ENCODE measurements around the gene RNFT2.

RNFT2 gene

GRCh38 chr12:116879509-116880212, 141.5 kb downstream of the RNFT2 start:
- TF ChIP-seq CTCF (IDR thresholded peaks at IDR 0.05; ENCODE audit: control insufficient read depth, insufficient read depth, low read depth, low read length, missing control alignments), result no peak
- no peak overlapping the region for H3K4me3 ChIP-seq (ENCODE audit: control insufficient read depth, low read depth, low read length)
- no peak for DNase-seq (ENCODE audit: low read depth)

- H3K4me3 ChIP-seq (ENCODE audit: control insufficient read depth, low read depth, low read length), result no peak overlapping the region; the same call in 1 of the 2 replicates
- no peak for DNase-seq (ENCODE audit: low read depth)
- no peak for TF ChIP-seq CTCF (IDR thresholded peaks at IDR 0.05; ENCODE audit: control insufficient read depth, insufficient read depth, low read depth, low read length, missing control alignments)
These were observed 142.2 kb downstream of the RNFT2 start for GRCh38 chr12:116880213-116880816.

GRCh38 chr12:116880817-116881324, 142.8 kb downstream of the RNFT2 start:
- no peak for DNase-seq (ENCODE audit: low read depth)
- TF ChIP-seq CTCF (IDR thresholded peaks at IDR 0.05; ENCODE audit: control insufficient read depth, insufficient read depth, low read depth, low read length, missing control alignments), result no peak
- H3K4me3 ChIP-seq (ENCODE audit: control insufficient read depth, low read depth, low read length), result no peak overlapping the region; the same call in 1 of the 2 replicates

GRCh38 chr12:116881325-116881876, 143.3 kb downstream of the RNFT2 start, which contains the start of gene HRK:
HRK (minus strand) TSS chr12:116881441; CDS start chr12:116881307, 134 bp downstream.
- no peak for DNase-seq (ENCODE audit: low read depth)
- no peak for TF ChIP-seq CTCF (IDR thresholded peaks at IDR 0.05; ENCODE audit: control insufficient read depth, insufficient read depth, low read depth, low read length, missing control alignments)
- H3K4me3 ChIP-seq (ENCODE audit: control insufficient read depth, low read depth, low read length), result peak within 1 kb of the TSS; percentile 11

GRCh38 chr12:116881877-116882507, 143.9 kb downstream of the RNFT2 start:
- H3K4me3 ChIP-seq (ENCODE audit: control insufficient read depth, low read depth, low read length), result no peak overlapping the region
- TF ChIP-seq CTCF (IDR thresholded peaks at IDR 0.05; ENCODE audit: control insufficient read depth, insufficient read depth, low read depth, low read length, missing control alignments), result no peak
- no peak for DNase-seq (ENCODE audit: low read depth)

- H3K4me3 ChIP-seq (ENCODE audit: control insufficient read depth, low read depth, low read length), result no peak overlapping the region
- peak; percentile 52 for TF ChIP-seq CTCF (IDR thresholded peaks at IDR 0.05; ENCODE audit: control insufficient read depth, insufficient read depth, low read depth, low read length, missing control alignments)
- DNase-seq (ENCODE audit: low read depth), result no peak
These were observed 144.6 kb downstream of the RNFT2 start for GRCh38 chr12:116882742-116883141.

Data from AG09309 (cell line).